ENCODE data around the gene F2.
"Not testable (repeated sequence)": the region's sequence is repeated elsewhere in the genome, so short reads cannot be mapped to it uniquely, and the experiment has no call there.

The F2 gene

DNA sequence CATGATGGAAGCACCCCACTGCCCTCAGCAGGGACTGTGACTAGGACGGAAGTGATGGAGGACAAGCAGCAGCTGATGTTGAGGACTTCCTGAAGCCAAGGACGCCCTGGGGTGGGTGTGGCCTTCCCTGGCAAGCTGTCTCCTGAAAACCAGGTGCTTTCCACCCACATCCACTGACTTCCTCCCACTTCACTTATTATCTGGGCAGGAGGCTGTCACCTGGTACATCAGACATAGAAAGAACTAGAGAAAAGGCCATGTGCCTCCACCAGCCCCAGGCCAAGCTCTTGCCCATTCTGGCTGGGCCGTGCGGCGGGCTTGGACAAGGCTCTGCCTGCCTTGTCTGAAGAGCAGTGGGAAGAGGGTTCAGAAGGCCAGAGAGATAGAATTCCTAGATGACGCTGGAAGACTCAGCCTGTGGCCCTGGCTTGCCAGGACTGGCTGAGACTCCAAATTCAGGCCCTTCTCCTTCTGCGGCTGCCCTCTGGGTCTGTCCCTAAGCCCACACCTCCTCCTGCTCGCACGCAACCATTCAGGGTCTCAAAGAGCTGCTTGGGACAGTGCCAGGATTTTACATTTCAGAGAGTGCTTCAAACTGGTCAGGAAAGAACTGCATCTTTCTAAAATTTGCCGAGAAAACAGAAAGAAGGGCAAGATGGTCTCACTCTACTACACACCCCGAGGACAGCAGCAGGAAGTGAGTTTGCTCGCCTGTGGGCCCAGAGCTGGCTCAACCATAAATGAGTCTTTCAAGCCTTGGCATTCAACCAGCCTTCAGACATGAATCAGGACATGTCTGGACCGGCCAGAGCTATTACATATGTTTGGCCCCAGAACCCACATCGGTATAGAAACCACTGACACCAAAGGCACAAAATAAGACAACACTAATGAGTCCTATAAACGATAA lies 31.9 kb upstream of the F2 start:
- no peak for DNase-seq

DNA sequence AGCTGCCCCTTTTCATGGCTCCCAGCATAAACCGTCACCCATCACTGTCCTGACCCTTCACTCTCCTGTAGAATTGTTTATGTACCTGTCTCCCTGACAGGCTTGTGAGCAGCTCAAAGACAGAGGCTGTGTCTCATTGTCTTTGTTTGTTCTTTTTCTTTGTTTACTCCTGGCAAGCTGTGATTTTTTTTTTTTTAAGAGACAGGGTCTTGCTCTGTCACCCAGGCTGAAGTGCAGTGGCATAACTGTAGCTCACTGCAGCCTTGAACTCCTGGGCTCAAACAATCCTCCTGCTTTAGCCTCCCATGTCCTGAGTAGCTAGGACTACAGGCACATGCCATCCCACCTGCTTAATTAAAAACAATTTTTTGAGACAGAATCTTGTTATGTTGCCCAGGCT lies 28.3 kb upstream of the F2 start:
- no peak for DNase-seq

GRCh38 chr11:46692450-46692849 lies 26.6 kb upstream of the F2 start:
- DNase-seq = no peak

GRCh38 chr11:46693597-46694012 lies 25.4 kb upstream of the F2 start:
- DNase-seq = no peak

GRCh38 chr11:46694072-46694471 lies 24.9 kb upstream of the F2 start:
- DNase-seq = no peak

DNA sequence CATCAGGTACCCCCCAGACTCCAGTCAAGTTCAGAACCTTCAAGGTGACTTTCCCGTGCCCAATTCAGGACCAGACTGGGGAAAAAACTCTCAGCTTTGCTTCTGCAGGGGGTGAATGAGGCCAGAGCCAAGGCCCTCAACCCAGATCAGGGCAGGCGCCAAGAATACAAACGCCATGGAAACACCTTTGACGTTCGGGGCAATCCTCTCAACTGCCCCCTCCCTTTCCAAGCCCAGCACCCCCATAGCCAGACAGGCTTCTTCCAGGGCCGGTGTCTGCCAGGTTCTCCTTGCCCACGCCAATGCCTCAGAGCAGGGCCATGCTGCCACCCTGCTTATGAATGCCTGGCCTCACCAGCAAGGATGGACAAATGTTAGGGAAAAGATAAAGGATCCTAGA lies 24.4 kb upstream of the F2 start:
- no peak for DNase-seq

DNA sequence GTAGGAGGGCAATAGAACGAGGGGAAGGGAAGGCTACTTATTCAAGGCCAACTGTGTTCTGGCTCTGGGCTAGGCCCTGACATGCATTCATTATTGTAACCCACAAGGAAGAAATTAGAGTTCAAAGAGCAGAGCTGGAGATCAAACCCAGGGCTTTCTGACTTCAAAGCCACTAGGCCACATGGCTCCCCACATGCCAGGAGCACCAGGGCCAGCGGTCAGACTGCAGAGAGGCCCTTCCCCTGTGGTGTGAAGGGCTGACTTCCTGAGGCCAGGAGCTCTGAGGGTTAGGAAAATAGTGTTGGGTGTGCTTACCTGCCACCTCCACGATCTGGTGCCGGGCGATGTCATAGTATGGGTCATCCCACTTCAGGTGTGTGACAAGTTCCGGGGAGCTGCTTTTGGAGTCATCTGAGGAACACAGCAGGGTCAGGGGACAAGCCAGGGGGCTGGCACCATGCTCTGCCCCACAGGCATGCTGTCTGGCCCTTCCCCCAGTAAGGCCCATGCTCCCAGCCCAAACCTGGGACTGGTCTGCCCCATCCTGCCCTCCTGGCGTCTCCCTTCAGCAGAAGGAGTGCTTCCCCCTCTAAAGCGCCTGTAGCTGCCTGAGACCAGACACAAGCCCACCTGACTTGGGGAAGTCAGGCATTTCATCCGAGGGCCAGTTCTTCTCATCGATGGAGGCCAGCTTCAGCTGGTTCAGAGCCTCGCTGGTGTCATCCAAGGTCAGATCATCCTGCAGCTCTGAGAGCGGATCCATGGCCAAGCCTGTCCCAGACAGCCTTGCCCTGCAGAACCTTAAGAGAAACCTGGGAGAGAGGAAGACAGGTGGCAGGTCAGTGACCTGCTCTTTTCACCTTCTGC lies 23.4 kb upstream of the F2 start:
- DNase-seq = no peak

DNA sequence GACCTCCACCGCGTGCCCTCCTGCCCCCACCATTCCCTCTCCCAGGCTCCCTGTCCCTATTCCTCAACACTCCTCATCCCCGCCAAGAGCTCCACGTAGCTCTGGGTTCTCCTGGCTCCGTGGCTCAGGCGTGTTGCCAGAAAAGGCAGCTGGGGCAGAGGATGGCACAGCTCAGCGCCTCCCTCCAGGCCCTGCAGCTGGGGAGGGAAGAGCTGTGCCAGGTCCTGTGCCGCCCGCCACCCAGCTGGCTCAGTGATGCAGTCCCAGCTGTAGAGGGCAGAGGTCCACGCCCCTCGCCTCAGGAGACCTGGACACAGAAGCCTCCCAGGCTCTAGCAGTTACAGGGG lies 22.8 kb upstream of the F2 start:
- no peak for DNase-seq

- no peak for DNase-seq
These were observed 21.7 kb upstream of the F2 start for GRCh38 chr11:46697303-46697702.

GRCh38 chr11:46697723-46698122 lies 21.3 kb upstream of the F2 start:
- DNase-seq = no peak

GRCh38 chr11:46698597-46698996 lies 20.4 kb upstream of the F2 start:
- DNase-seq = no peak

DNA sequence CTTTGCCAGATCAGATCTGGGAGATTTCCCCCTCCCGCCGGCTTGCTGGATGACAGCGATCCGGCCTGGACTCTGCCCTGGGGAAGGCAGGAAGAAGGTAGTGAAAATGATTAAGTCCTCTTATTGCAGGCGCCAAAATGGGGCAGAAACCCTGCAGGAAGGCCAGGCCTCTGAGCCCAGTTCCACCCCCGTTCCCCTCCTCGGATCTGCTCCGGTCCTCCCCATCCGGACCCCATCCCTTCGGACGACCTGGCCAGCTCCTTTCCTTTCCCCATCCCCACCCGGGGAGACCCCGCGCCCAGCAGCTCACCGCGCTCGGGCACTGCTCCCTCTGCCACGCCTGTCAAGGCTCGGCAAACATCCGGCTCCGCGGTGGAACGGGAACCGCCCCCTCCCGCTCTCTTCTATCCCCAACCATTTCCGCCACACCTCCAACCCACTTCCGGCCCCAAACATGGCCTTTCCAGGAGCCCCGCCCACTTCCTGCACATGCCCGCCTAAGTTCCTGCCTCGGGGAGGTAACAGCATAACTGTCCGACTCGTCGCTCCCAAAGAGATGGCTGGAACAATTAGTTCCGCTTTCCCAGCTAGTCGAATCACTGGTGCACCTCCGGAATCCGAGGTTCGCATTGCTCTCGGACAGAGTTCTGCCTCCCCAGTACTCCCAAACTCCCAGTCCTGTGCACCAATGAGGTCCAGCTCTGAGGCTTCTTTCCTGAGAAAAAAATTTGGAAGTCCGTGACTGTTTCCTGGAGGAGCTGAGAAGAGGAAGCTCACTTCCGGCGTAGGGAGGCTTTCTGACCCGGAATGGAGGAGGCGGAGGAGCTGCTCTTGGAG lies 18.6 kb upstream of the F2 start, which contains the start of the genes ARHGAP1 and ZNF408:
Gene ARHGAP1, minus strand, starts transcription at position 379 of the 837 bp plus-strand sequence. CDS start 4,512 bp downstream, outside the sequence.
Gene ZNF408, plus strand, starts transcription at position 791 of the 837 bp plus-strand sequence. Its CDS starts 17 bp downstream, at position 808.
- DNase-seq = peak; percentile 98

GRCh38 chr11:46701078-46701654 lies 17.8 kb upstream of the F2 start:
- DNase-seq = no peak

DNA sequence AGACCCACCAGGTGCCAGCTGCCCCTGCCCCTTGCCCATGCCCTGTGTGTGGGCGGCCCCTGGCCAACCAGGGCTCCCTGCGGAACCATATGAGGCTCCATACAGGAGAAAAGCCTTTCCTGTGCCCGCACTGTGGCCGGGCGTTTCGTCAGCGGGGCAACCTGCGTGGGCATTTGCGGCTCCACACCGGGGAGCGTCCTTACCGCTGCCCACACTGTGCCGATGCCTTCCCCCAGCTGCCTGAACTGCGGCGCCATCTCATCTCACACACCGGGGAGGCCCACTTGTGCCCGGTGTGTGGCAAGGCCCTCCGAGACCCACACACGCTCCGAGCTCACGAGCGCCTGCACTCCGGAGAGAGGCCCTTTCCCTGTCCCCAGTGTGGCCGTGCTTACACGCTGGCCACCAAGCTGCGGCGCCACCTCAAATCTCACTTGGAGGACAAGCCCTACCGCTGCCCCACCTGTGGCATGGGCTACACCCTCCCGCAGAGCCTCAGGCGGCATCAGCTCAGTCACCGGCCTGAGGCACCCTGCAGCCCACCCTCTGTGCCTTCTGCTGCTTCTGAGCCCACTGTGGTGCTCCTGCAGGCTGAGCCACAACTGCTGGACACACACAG lies 13.8 kb upstream of the F2 start:
- DNase-seq = no peak

GRCh38 chr11:46706886-46707285 lies 12.1 kb upstream of the F2 start:
- DNase-seq = no peak

- not testable (repeated sequence) for DNase-seq
These were observed 9.7 kb upstream of the F2 start for GRCh38 chr11:46709351-46709750.

- peak; percentile 70 for DNase-seq
These were observed 8.2 kb upstream of the F2 start for GRCh38 chr11:46710821-46711269.

- DNase-seq = no peak
These were observed 7.7 kb upstream of the F2 start for GRCh38 chr11:46711303-46711702.

DNA sequence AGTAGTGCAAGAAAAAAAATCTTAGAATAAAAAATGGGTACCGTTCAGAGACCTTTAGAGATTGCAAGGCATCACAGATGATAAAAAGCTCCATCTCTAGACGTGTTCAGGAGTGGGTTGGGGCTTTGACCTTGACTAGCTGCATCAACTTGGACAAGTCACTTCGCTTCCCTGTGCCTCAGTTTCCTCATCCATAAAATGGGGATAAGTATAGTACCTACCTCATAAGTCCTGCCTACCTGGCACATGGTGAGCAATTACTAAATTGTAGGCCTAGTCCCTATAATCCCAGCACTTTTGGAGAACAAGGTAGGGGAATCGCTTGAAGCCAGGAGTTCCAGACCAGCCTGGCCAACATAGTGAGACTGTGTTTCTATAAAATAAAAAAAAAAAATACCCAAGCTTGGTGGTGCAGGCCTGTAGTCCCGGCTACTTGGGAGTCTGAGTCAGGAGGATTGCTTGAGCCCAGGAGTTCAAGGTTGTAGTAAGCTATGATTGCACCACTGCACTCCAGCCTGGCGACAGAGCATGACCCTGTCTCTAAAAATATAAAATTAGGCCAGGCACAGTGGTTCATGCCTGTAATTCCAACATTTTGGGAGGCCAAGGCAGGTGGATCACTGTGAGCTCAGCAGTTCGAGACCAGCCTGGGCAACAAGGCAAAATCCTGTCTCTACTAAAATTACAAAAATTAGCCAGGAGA lies 6.0 kb upstream of the F2 start:
- DNase-seq = no peak

GRCh38 chr11:46717825-46718154 lies 1.2 kb upstream of the F2 start:
- not testable (repeated sequence) for DNase-seq

All from amniotic stem cell (primary cell).